H9 (cell line): ENCODE results near the gene UTP3. TPM values are rescaled to one million over a fixed set of nuclear protein-coding genes. Genes with fewer than 3 reads are reported as not detected.

Source experiments
- DNase-seq: peaks from one replicate; pipeline ENCODE4 v3.0.0-alpha.2; 2017
- H2AFZ ChIP-seq: one replicate; pipeline ENCODE4 v1.6.1; 2013; ENCODE audit warnings: mild to moderate bottlenecking, low read length, control low read depth, moderate library complexity
- H2AK5ac ChIP-seq: 2 replicates; pipeline ENCODE4 v1.6.1; 2013; ENCODE audit warnings: low read length, control low read depth, mixed read lengths; ENCODE audit not compliant: insufficient read length
- H2BK120ac ChIP-seq: one replicate; pipeline ENCODE4 v1.6.1; 2013; ENCODE audit warnings: low read depth, mild to moderate bottlenecking, low read length, control low read depth, inconsistent platforms; ENCODE audit not compliant: poor library complexity, severe bottlenecking
- H2BK12ac ChIP-seq: 2 replicates; pipeline ENCODE4 v1.6.1; 2013; ENCODE audit warnings: low read length, control low read depth, mixed read lengths, low read depth; ENCODE audit not compliant: insufficient read length
- H2BK15ac ChIP-seq: 2 replicates; pipeline ENCODE4 v1.6.1; 2013; ENCODE audit warnings: low read depth, low read length, control low read depth
- H2BK20ac ChIP-seq: one replicate; pipeline ENCODE4 v1.6.1; 2013; ENCODE audit warnings: low read depth, mild to moderate bottlenecking, low read length, control low read depth, inconsistent platforms; ENCODE audit not compliant: poor library complexity, severe bottlenecking
- H2BK5ac ChIP-seq: 2 replicates; pipeline ENCODE4 v1.6.1; 2013; ENCODE audit warnings: low read length, control low read depth, mixed read lengths; ENCODE audit not compliant: insufficient read length
- H3K14ac ChIP-seq: 2 replicates; pipeline ENCODE4 v1.6.1; 2013; ENCODE audit warnings: low read length, control low read depth; ENCODE audit not compliant: insufficient read depth
- H3K18ac ChIP-seq: 2 replicates; pipeline ENCODE4 v1.6.1; 2013; ENCODE audit warnings: low read depth, mild to moderate bottlenecking, mixed read lengths, low read length, control low read depth; ENCODE audit not compliant: insufficient read length
- H3K23ac ChIP-seq: 2 replicates; pipeline ENCODE4 v1.6.1; 2013; ENCODE audit warnings: low read length, control low read depth, mixed read lengths, low read depth; ENCODE audit not compliant: insufficient read length
- H3K23me2 ChIP-seq: 2 replicates; pipeline ENCODE4 v1.6.1; 2013; ENCODE audit warnings: low read depth, mild to moderate bottlenecking, mixed read lengths, low read length, control low read depth; ENCODE audit not compliant: insufficient read length, poor library complexity, severe bottlenecking
- H3K27ac ChIP-seq: 2 replicates; pipeline ENCODE4 v1.5.1; 2013; ENCODE audit warnings: low read length, control low read depth, mixed read lengths, low read depth; ENCODE audit not compliant: insufficient read length
- H3K27me3 ChIP-seq: 2 replicates; pipeline ENCODE4 v1.6.1; 2013; ENCODE audit warnings: low read length, control low read depth, inconsistent platforms; ENCODE audit not compliant: insufficient read depth
- H3K4ac ChIP-seq: 2 replicates; pipeline ENCODE4 v1.6.1; 2013; ENCODE audit warnings: low read depth, mild to moderate bottlenecking, control low read depth, inconsistent platforms, low read length, moderate library complexity
- H3K4me1 ChIP-seq: 2 replicates; pipeline ENCODE4 v1.6.1; 2013; ENCODE audit warnings: low read length, control low read depth, inconsistent platforms; ENCODE audit not compliant: insufficient read depth
- H3K4me2 ChIP-seq: 2 replicates; pipeline ENCODE4 v1.6.1; 2013; ENCODE audit warnings: low read length, control low read depth, mixed read lengths; ENCODE audit not compliant: insufficient read length, insufficient read depth
- H3K56ac ChIP-seq: 2 replicates; pipeline ENCODE4 v1.6.1; 2013; ENCODE audit warnings: low read depth, mild to moderate bottlenecking, mixed read lengths, low read length, control low read depth; ENCODE audit not compliant: insufficient read length
- H3K79me1 ChIP-seq: 2 replicates; pipeline ENCODE4 v1.6.1; 2013; ENCODE audit warnings: low read depth, mild to moderate bottlenecking, moderate library complexity, low read length, control low read depth, inconsistent platforms; ENCODE audit not compliant: insufficient read depth, poor library complexity, severe bottlenecking
- H3K79me2 ChIP-seq: 2 replicates; pipeline ENCODE4 v1.6.1; 2013; ENCODE audit warnings: low read length, control low read depth, inconsistent platforms; ENCODE audit not compliant: insufficient read depth
- H3K9ac ChIP-seq: 2 replicates; pipeline ENCODE4 v1.6.1; 2013; ENCODE audit warnings: low read length, control low read depth, mixed read lengths; ENCODE audit not compliant: insufficient read length; ENCODE audit errors: extremely low read depth
- H3K9me3 ChIP-seq: one replicate; pipeline ENCODE4 v1.6.1; 2013; ENCODE audit warnings: low read depth, low read length, inconsistent platforms; ENCODE audit not compliant: control insufficient read depth
- H3T11ph ChIP-seq: one replicate; pipeline ENCODE4 v1.6.1; 2013; ENCODE audit warnings: mild to moderate bottlenecking, low read length, control low read depth, inconsistent platforms
- H4K20me1 ChIP-seq: one replicate; pipeline ENCODE4 v1.6.1; 2013; ENCODE audit not compliant: control insufficient read depth, insufficient read length, insufficient read depth
- H4K5ac ChIP-seq: 2 replicates; pipeline ENCODE4 v1.6.1; 2013; ENCODE audit warnings: low read depth, mild to moderate bottlenecking, mixed read lengths, low read length, control low read depth; ENCODE audit not compliant: insufficient read length
- H4K8ac ChIP-seq: replicated peaks from 2 replicates; pipeline ENCODE4 v1.6.1; 2013; ENCODE audit warnings: low read length, control low read depth, mixed read lengths, low read depth; ENCODE audit not compliant: insufficient read length
- H4K91ac ChIP-seq: 2 replicates; pipeline ENCODE4 v1.6.1; 2013; ENCODE audit warnings: low read depth, mild to moderate bottlenecking, moderate library complexity, mixed read lengths, low read length, control low read depth; ENCODE audit not compliant: insufficient read length
- H3K27ac Mint-ChIP-seq, 3 experiments: 2 replicates in 2 of 3; 3 replicates in 1 of 3; pipeline ENCODE4 v1.8.0; 2020 to 2021; ENCODE audit warnings: mixed read lengths in 3 of 3, mild to moderate bottlenecking in 1 of 3, moderate library complexity in 1 of 3
- H3K27me3 Mint-ChIP-seq: 2 replicates; pipeline ENCODE4 v1.8.0; 2021; ENCODE audit warnings: low read depth, mild to moderate bottlenecking, moderate library complexity, mixed read lengths
- H3K36me3 Mint-ChIP-seq, 3 experiments: 2 replicates in 2 of 3; 3 replicates in 1 of 3; pipeline ENCODE4 v1.8.0; 2020 to 2021; ENCODE audit warnings: low read depth in 3 of 3, mixed read lengths in 3 of 3; ENCODE audit not compliant: insufficient read depth in 1 of 3
- H3K4me1 Mint-ChIP-seq, 2 experiments: 2 replicates each; pipeline ENCODE4 v1.8.0; 2020; ENCODE audit warnings: mixed read lengths in 2 of 2
- H3K4me3 Mint-ChIP-seq, 2 experiments: 2 replicates in 1 of 2; 3 replicates in 1 of 2; pipeline ENCODE4 v1.8.0; 2020 to 2021; ENCODE audit warnings: mild to moderate bottlenecking in 2 of 2, mixed read lengths in 2 of 2, moderate library complexity in 1 of 2
- H3K9me3 Mint-ChIP-seq, 2 experiments: 2 replicates in 1 of 2; 3 replicates in 1 of 2; pipeline ENCODE4 v1.8.0; 2020; ENCODE audit warnings: mild to moderate bottlenecking in 2 of 2, mixed read lengths in 2 of 2, moderate library complexity in 1 of 2
- WGBS: extraction: QIAGEN DNeasy Blood & Tissue Kit; methylation state at CpG from one replicate; pipeline ENCODE4 v1.1.7; 2013; ENCODE audit warnings: missing lambda C conversion rate, low lambda C conversion rate, mixed read lengths; ENCODE audit not compliant: insufficient read length; ENCODE audit errors: extremely low coverage; 5-methylcytosine and 5-hydroxymethylcytosine counted together
- total RNA-seq: library from RNA; stranded (reverse); gene quantifications from 2 replicates; pipeline ENCODE4 v1.2.1, GENCODE V29; 2021
- TF ChIP-seq, protein P1 (sequence below): fragments of 200-600 bp; sonication (generic); conservative IDR thresholded peaks from 3 replicates; pipeline ENCODE4 v1.8.0; 2021; ENCODE audit warnings: antibody characterized with exemption, mild to moderate bottlenecking

UTP3 gene
- total RNA-seq, 1 experiment from 2014 or later, result 49.3 TPM

- Histone ChIP-seq H2BK5ac (no peak overlapping the region), H3K56ac (no peak overlapping the region), H3T11ph (no peak overlapping the region), H4K91ac (no peak overlapping the region), H4K8ac (no peak overlapping the region), H2BK20ac (no peak overlapping the region), H3K23me2 (no peaks in the 10 kb centered on the region), H3K79me1 (no peaks in the 10 kb centered on the region), H2AFZ (peak overlapping the region; percentile 95), H3K27me3 (no peaks in the 10 kb centered on the region), H3K4me1 (no peaks in the 10 kb centered on the region; the same call in 1 of the 2 replicates), H3K9ac (no peak overlapping the region), H3K9me3 (no peaks in the 10 kb centered on the region), H4K5ac (no peak overlapping the region), H3K23ac (no peak overlapping the region), H3K79me2 (no peaks in the 10 kb centered on the region), H3K18ac (no peak overlapping the region), H4K20me1 (no peaks in the 10 kb centered on the region), H2AK5ac (no peak overlapping the region), H3K14ac (no peak overlapping the region), H3K4ac (no peak overlapping the region), H3K4me2 (no peak overlapping the region), H2BK12ac (no peak overlapping the region), H2BK120ac (no peak overlapping the region), H3K27ac (no peak overlapping the region), H2BK15ac (no peak overlapping the region)
- whole genome bisulfite sequencing, result no CpG with 5 or more reads among the region's 4 CpGs
- H3K27me3 Mint-ChIP-seq, result no peaks in the 10 kb centered on the region; the same call in 1 of the 2 replicates
- no peaks in the 10 kb centered on the region for H3K36me3 Mint-ChIP-seq
- no peaks in the 10 kb centered on the region for H3K4me1 Mint-ChIP-seq
- H3K4me3 Mint-ChIP-seq, result no peak overlapping the region
- no peak overlapping the region for H3K27ac Mint-ChIP-seq
- DNase-seq, result peak; percentile 30
- no peaks in the 10 kb centered on the region for H3K9me3 Mint-ChIP-seq
- TF ChIP-seq, protein P1, sequence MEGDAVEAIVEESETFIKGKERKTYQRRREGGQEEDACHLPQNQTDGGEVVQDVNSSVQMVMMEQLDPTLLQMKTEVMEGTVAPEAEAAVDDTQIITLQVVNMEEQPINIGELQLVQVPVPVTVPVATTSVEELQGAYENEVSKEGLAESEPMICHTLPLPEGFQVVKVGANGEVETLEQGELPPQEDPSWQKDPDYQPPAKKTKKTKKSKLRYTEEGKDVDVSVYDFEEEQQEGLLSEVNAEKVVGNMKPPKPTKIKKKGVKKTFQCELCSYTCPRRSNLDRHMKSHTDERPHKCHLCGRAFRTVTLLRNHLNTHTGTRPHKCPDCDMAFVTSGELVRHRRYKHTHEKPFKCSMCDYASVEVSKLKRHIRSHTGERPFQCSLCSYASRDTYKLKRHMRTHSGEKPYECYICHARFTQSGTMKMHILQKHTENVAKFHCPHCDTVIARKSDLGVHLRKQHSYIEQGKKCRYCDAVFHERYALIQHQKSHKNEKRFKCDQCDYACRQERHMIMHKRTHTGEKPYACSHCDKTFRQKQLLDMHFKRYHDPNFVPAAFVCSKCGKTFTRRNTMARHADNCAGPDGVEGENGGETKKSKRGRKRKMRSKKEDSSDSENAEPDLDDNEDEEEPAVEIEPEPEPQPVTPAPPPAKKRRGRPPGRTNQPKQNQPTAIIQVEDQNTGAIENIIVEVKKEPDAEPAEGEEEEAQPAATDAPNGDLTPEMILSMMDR, result peak; percentile 69
Observed at GRCh38 chr4:70651864-70652506, 36.3 kb upstream of the UTP3 start.
